Upper lobe of right lung (tissue), 1 donor: ENCODE data around the gene OCA2. TPM values are rescaled to one million over a fixed set of nuclear protein-coding genes. Genes with fewer than 3 reads are reported as not detected.

ENCODE experiments used
- ATAC-seq: fragments of 200-7000 bp; cut with Tn5 transposase; one replicate; pipeline ENCODE4 v1.9.1; 2020; ENCODE audit warnings: mild to moderate bottlenecking, moderate library complexity
- DNase-seq: peaks from one replicate; pipeline ENCODE4 v3.0.0-alpha.2; 2020
- H3K27ac ChIP-seq: fragments of 200-600 bp; one replicate; pipeline ENCODE4 v1.8.0; 2022
- H3K27me3 ChIP-seq: fragments of 200-600 bp; one replicate; pipeline ENCODE4 v1.8.0; 2022; ENCODE audit warnings: mild to moderate bottlenecking
- H3K36me3 ChIP-seq: fragments of 200-600 bp; one replicate; pipeline ENCODE4 v1.8.0; 2022
- H3K4me1 ChIP-seq: fragments of 200-600 bp; one replicate; pipeline ENCODE4 v1.8.0; 2022
- H3K4me3 ChIP-seq: fragments of 200-600 bp; one replicate; pipeline ENCODE4 v1.8.0; 2022; ENCODE audit warnings: mild to moderate bottlenecking
- H3K9me3 ChIP-seq: fragments of 200-600 bp; one replicate; pipeline ENCODE4 v1.8.0; 2022
- intact Hi-C: fragments of 100-400 bp; cut with DNase I; formaldehyde crosslinking; loops from one replicate; pipeline ENCODE4 v1.11.0; 2022
- total RNA-seq: library from RNA; stranded (reverse); fragmentation: NEBNext Ultra II Directional; extraction: Animal tissue kit (Norgen Biotek cat#: 25700); gene quantifications from one replicate; pipeline ENCODE4 v1.2.1, GENCODE V29; 2021
- TF ChIP-seq, protein P1 (sequence below): fragments of 200-600 bp; IDR thresholded peaks from one replicate; pipeline ENCODE4 v1.8.0; 2022; ENCODE audit warnings: antibody characterized with exemption
- donor health status: DM: no; HTN: yes; CAD: no; lungs with severe emphysema.

OCA2 gene
- total RNA-seq, 1 donor from 2014 or later: 0.55 TPM

GRCh38 chr15:28026764-28027713 is 72.1 kb downstream of the OCA2 start:
- Histone ChIP-seq H3K4me1 (no peaks in the 10 kb centered on the region), H3K27me3 (no peaks in the 10 kb centered on the region), H3K27ac (no peak overlapping the region), H3K9me3 (no peaks in the 10 kb centered on the region), H3K4me3 (no peak overlapping the region), H3K36me3 (no peaks in the 10 kb centered on the region)
- TF ChIP-seq, protein P1, sequence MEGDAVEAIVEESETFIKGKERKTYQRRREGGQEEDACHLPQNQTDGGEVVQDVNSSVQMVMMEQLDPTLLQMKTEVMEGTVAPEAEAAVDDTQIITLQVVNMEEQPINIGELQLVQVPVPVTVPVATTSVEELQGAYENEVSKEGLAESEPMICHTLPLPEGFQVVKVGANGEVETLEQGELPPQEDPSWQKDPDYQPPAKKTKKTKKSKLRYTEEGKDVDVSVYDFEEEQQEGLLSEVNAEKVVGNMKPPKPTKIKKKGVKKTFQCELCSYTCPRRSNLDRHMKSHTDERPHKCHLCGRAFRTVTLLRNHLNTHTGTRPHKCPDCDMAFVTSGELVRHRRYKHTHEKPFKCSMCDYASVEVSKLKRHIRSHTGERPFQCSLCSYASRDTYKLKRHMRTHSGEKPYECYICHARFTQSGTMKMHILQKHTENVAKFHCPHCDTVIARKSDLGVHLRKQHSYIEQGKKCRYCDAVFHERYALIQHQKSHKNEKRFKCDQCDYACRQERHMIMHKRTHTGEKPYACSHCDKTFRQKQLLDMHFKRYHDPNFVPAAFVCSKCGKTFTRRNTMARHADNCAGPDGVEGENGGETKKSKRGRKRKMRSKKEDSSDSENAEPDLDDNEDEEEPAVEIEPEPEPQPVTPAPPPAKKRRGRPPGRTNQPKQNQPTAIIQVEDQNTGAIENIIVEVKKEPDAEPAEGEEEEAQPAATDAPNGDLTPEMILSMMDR: no peak
- intact Hi-C loops: no loop called here
- no peak for DNase-seq
- no peak for ATAC-seq

DNA sequence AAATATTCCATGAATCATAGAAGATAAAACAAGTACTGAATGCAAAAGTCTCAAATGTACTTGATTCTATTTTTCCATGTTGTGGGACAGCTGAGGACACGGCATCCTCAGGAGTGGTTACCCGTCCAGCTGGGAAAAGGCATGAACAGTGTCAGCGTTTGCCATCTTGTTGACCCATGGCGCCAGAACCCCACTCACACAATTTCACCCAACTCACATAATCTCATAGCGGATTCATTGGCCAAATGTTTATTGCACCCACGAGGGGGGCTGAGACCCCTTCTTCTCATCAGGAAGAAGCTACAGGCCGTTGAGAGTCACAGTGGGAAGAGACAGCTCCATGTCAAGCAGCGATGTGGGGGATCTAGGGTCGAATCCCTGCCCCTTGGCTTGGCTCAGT is 72.9 kb downstream of the OCA2 start:
- Histone ChIP-seq H3K4me1 (no peaks in the 10 kb centered on the region), H3K9me3 (no peaks in the 10 kb centered on the region), H3K27me3 (no peaks in the 10 kb centered on the region), H3K27ac (no peak overlapping the region), H3K4me3 (no peak overlapping the region), H3K36me3 (no peaks in the 10 kb centered on the region)
- DNase-seq (no peak), ATAC-seq (no peak)
- TF ChIP-seq, protein P1: no peak
- intact Hi-C loops: no loop called here

- no peaks in the 10 kb centered on the region for H3K27me3 ChIP-seq
- H3K27ac ChIP-seq: no peak overlapping the region
- no peaks in the 10 kb centered on the region for H3K4me1 ChIP-seq
- H3K9me3 ChIP-seq: no peaks in the 10 kb centered on the region
- intact Hi-C loops: no loop called here
- DNase-seq: no peak
- TF ChIP-seq, protein P1: no peak
- ATAC-seq: no peak
- no peaks in the 10 kb centered on the region for H3K36me3 ChIP-seq
- H3K4me3 ChIP-seq: no peak overlapping the region
These were observed 73.7 kb downstream of the OCA2 start for GRCh38 chr15:28025413-28025812.

- ATAC-seq (no peak), DNase-seq (no peak)
- H3K4me1 ChIP-seq: no peaks in the 10 kb centered on the region
- H3K27ac ChIP-seq: no peak overlapping the region
- intact Hi-C loops: no loop called here
- TF ChIP-seq, protein P1: no peak
- no peaks in the 10 kb centered on the region for H3K36me3 ChIP-seq
- H3K4me3 ChIP-seq: no peak overlapping the region
- H3K27me3 ChIP-seq: no peaks in the 10 kb centered on the region
- no peaks in the 10 kb centered on the region for H3K9me3 ChIP-seq
These were observed 74.2 kb downstream of the OCA2 start for GRCh38 chr15:28024889-28025250.

DNA sequence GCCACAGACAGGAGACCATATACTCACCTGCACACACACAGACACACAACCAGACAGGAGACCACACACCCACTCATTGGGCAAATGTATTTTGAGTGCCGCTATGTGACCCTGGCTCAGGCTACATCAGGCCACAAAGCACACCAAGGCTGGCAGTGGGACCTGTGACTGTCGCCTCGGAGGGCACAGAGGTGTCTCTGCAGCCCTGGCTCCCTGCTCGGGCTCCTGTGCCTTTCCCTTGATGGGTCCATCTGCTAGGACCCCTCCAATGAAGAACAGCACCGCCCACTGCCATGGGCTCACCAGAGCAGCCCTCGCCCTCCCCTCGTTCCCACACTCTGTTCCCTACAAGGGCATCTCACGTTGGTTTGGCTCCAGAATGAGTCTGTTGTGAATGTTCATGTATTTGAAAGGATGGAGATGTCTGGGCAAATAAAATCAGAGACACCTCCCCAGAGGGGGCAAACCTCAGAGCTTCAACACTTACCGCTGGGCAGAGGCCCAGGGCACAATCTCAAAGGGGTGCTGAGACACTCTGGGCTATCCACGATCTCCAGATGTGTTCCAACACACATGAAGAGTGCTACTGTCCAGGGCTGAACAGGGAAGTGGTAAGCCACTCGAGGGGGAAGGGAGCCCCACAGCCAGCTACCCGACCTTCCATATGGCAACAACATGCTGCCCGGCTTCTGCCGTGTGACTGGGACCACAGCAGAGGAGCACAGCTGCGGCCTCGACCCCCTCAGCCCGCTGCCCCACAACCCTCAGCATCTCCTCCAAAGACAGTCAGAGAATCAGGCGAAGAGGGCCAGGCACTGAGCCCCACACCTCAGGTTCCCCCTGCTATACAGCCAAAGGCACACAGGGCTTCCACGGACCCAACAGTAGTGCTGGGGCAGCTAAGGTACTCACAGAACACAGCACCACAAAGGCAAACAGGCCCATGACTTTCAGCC is 74.9 kb downstream of the OCA2 start:
- intact Hi-C loops: no loop called here
- Histone ChIP-seq H3K4me1 (no peaks in the 10 kb centered on the region), H3K27me3 (no peaks in the 10 kb centered on the region), H3K27ac (no peak overlapping the region), H3K9me3 (no peaks in the 10 kb centered on the region), H3K4me3 (no peak overlapping the region), H3K36me3 (no peaks in the 10 kb centered on the region)
- ATAC-seq: no peak
- DNase-seq: no peak
- TF ChIP-seq, protein P1: no peak
